NCI-H69 (cell line): ENCODE data around the gene ZNF670.
"Not testable (repeated sequence)": the region's sequence is repeated elsewhere in the genome, so short reads cannot be mapped to it uniquely, and the experiment has no call there.

ENCODE experiments used
- DNase-seq: peaks from one replicate; lab custom pipeline; 2025; lab: John Stamatoyannopoulos, UW

Gene ZNF670

DNA sequence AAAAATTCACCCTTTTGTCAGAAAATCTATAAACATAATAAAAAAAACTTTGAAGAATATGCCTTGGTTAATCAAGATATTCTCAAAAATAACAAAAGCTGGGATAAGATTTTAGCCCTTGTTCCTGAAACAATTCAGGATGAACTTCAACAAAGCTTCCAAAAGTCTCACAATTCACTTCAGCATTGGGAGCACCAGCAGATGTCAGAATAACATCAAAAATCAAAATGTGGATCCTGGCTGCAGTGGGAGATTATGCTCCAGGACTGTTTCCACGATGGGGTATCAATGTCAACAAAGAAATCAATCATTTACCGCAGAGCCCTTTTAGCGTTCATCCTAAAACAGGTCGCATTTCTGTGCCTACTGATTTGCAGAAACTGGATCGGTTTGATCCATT is 35.2 kb downstream of the ZNF670 start:
- no peak for DNase-seq

DNA sequence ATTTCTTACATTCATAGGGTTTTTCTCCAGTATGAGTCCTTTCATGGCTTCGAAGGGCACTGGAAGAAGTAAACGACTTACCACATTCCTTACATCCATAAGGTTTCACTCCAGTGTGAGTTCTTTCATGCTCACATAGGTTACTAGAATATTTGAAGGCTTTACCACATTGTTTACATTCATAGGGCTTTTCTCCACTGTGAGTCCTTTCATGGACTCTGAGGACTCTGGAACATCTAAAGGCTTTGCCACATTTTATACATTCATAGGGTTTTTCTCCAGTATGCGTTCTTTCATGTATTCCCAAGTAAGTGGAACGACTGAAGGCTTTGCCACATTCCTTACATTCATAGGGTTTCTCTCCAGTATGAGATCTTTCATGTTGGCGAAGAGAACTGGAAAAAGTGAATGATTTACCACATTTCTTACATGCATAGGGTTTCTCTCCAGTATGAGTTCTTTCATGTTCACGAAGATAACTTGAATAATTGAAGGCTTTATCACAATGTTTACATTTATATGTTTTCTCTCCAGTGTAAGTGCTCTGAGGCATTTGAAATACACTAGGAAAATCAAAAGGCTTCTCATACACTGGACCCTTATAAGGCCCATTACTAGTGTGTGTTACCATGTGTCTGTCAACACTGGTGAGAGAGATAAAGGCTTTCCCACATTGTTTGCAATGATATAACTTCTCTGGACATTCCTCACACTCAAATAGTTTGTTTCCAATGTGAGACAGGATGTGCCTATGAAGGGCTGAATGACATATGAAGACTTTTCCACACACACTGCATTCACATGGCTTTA is 40.9 kb downstream of the ZNF670 start:
- no peak for DNase-seq

DNA sequence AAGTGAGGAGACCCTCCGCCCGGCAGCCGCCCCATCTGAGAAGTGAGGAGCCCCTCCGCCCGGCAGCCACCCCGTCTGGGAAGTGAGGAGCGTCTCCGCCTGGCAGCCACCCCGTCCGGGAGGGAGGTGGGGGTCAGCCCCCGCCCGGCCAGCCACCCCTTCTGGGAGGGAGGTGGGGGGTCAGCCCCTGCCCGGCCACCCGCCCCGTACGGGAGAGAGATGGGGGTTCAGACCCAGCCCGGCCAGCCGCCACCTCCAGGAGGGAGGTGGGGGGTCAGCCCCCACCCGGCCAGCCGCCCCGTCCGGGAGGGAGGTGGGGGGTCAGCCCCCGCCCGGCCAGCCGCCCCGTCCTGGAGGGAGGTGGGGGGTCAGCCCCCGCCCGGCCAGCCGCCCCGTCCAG is 46.3 kb downstream of the ZNF670 start:
- not testable (repeated sequence) for DNase-seq
